ENCODE data around the gene NRSN1. TPM values are rescaled to one million over a fixed set of nuclear protein-coding genes. Genes with fewer than 3 reads are reported as not detected.

The NRSN1 gene
- total and polyA plus RNA-seq, 2 donors (not counting 1 experiment from before 2014, with no cell fraction given), result not detected

DNA sequence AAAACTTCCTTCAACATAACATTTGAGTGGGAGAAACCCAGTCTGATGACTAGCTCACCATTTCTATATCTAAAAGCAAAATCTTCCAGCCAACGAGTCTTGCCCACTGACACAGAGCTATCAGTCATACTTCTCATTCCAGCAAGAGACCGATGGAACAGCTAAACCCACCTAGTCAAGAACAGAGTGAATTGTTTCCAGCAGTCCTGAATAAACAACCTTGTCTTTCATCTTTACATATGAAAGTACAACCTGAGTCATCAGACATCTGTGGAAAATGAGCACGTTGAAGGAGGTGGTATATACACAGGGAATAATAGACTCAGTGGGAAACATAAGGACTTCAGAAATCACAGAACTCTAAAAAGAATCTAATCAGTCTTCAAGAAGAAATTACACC is 23.8 kb downstream of the NRSN1 start:
- intact Hi-C loops (cut with micrococcal nuclease), result no loop called here
- no peaks in the 10 kb centered on the region for H3K79me2 ChIP-seq (ENCODE audit: control insufficient read depth, insufficient read depth, low read length)
- ChIA-PET CTCF (no interaction called here), POLR2A (no interaction called here)
- no peak overlapping the region for H3K4me2 ChIP-seq (replicated peaks; ENCODE audit: low read depth, low read length, poor library complexity, severe bottlenecking)
- TF ChIP-seq, protein P1, sequence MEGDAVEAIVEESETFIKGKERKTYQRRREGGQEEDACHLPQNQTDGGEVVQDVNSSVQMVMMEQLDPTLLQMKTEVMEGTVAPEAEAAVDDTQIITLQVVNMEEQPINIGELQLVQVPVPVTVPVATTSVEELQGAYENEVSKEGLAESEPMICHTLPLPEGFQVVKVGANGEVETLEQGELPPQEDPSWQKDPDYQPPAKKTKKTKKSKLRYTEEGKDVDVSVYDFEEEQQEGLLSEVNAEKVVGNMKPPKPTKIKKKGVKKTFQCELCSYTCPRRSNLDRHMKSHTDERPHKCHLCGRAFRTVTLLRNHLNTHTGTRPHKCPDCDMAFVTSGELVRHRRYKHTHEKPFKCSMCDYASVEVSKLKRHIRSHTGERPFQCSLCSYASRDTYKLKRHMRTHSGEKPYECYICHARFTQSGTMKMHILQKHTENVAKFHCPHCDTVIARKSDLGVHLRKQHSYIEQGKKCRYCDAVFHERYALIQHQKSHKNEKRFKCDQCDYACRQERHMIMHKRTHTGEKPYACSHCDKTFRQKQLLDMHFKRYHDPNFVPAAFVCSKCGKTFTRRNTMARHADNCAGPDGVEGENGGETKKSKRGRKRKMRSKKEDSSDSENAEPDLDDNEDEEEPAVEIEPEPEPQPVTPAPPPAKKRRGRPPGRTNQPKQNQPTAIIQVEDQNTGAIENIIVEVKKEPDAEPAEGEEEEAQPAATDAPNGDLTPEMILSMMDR (IDR thresholded peaks at IDR 0.05), result no peak
- TF ChIP-seq EZH2 (IDR thresholded peaks at IDR 0.05; ENCODE audit: borderline replicate concordance, insufficient read depth, low read depth, low read length, poor library complexity, severe bottlenecking), result no peak
- peaks cover 9% of the 10 kb centered on the region for H3K27me3 Mint-ChIP-seq
- no peak for ATAC-seq (ENCODE audit: low read depth)
- no peaks in the 10 kb centered on the region for H3K4me1 ChIP-seq (ENCODE audit: control insufficient read depth in 2 of 2, insufficient read depth in 2 of 2, low read length in 2 of 2)
- no peak overlapping the region for H3K4me3 Mint-ChIP-seq
- WGBS (ENCODE audit: insufficient coverage), result 94% methylated on average over 2 of the region's 3 CpGs
- H3K27ac Mint-ChIP-seq, result no peak overlapping the region
- no peak overlapping the region for H3K9ac ChIP-seq (ENCODE audit: low read length)
- no peak overlapping the region for H3K27ac ChIP-seq (ENCODE audit: low read length in 2 of 2)
- H3K36me3 ChIP-seq (replicated peaks in 1 of 2; ENCODE audit: control extremely low read depth in 1 of 2, control insufficient read depth in 1 of 2, extremely low read depth in 1 of 2, insufficient read depth in 2 of 2, low read length in 1 of 2), result no peaks in the 10 kb centered on the region
- H3K27me3 ChIP-seq (replicated peaks in 1 of 4; ENCODE audit: control extremely low read depth in 1 of 4, control insufficient read depth in 3 of 4, insufficient read depth in 4 of 4, low read length in 3 of 4), result peaks cover 0 to 3% (median 1%) of the 10 kb centered on the region in 4 experiments
- H4K20me1 ChIP-seq (ENCODE audit: control insufficient read depth, insufficient read depth, low read length, poor library complexity, severe bottlenecking), result no peaks in the 10 kb centered on the region
- no peak overlapping the region for H3K4me3 ChIP-seq (ENCODE audit: control extremely low read depth in 1 of 5, extremely low read depth in 1 of 5, insufficient read depth in 1 of 5, low read depth in 2 of 5, low read length in 4 of 5)
- peaks cover 0 to 4% (median 0%) of the 10 kb centered on the region in 3 donors for H3K9me3 ChIP-seq (ENCODE audit: control extremely low read depth in 1 of 3, control insufficient read depth in 2 of 3, insufficient read depth in 1 of 3, low read length in 2 of 3)
- no peak for DNase-seq
- no peak overlapping the region for H2AFZ ChIP-seq (ENCODE audit: insufficient read depth, low read depth, low read length, poor library complexity, severe bottlenecking)
- peaks cover 2% of the 10 kb centered on the region for H3K9me3 Mint-ChIP-seq (ENCODE audit: insufficient read depth)
- no peaks in the 10 kb centered on the region for H3K4me1 Mint-ChIP-seq

DNA sequence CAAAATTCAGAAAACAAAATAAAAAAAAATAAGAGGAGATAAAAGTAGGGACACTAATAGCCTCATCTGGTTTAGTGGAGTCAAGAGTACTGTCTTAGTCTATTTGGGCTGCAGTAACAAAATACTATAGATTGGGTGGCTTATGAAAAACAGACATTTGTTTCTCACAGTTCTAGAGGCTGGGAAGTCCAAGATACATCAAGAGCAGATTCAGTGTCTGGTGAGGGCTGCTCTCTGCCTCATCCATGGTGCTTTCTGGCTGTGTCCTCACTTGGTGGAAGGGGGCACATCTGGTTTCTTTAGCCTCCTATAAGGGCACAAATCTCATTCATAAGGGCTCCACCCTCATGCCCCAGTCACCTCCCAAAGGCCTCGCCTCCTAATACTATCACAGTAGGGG is 26.0 kb downstream of the NRSN1 start:
- H3K4me1 Mint-ChIP-seq, result no peaks in the 10 kb centered on the region
- Histone ChIP-seq H3K4me2 (replicated peaks; ENCODE audit: low read depth, low read length, poor library complexity, severe bottlenecking) (no peak overlapping the region), H3K4me3 (ENCODE audit: control extremely low read depth in 1 of 5, extremely low read depth in 1 of 5, insufficient read depth in 1 of 5, low read depth in 2 of 5, low read length in 4 of 5) (no peak overlapping the region), H3K27ac (ENCODE audit: low read length in 2 of 2) (no peak overlapping the region), H3K4me1 (ENCODE audit: control insufficient read depth in 2 of 2, insufficient read depth in 2 of 2, low read length in 2 of 2) (no peaks in the 10 kb centered on the region), H2AFZ (ENCODE audit: insufficient read depth, low read depth, low read length, poor library complexity, severe bottlenecking) (no peak overlapping the region), H3K79me2 (ENCODE audit: control insufficient read depth, insufficient read depth, low read length) (no peaks in the 10 kb centered on the region), H3K27me3 (replicated peaks in 1 of 4; ENCODE audit: control extremely low read depth in 1 of 4, control insufficient read depth in 3 of 4, insufficient read depth in 4 of 4, low read length in 3 of 4) (peaks cover 0 to 3% (median 1%) of the 10 kb centered on the region in 4 experiments), H4K20me1 (ENCODE audit: control insufficient read depth, insufficient read depth, low read length, poor library complexity, severe bottlenecking) (no peaks in the 10 kb centered on the region), H3K36me3 (replicated peaks in 1 of 2; ENCODE audit: control extremely low read depth in 1 of 2, control insufficient read depth in 1 of 2, extremely low read depth in 1 of 2, insufficient read depth in 2 of 2, low read length in 1 of 2) (no peaks in the 10 kb centered on the region), H3K9ac (ENCODE audit: low read length) (no peak overlapping the region), H3K9me3 (ENCODE audit: control extremely low read depth in 1 of 3, control insufficient read depth in 2 of 3, insufficient read depth in 1 of 3, low read length in 2 of 3) (peaks cover 0 to 6% (median 0%) of the 10 kb centered on the region in 3 donors)
- POLR2A ChIA-PET, result no interaction called here
- TF ChIP-seq, protein P1 (IDR thresholded peaks at IDR 0.05), result no peak
- no peak for TF ChIP-seq EZH2 (IDR thresholded peaks at IDR 0.05; ENCODE audit: borderline replicate concordance, insufficient read depth, low read depth, low read length, poor library complexity, severe bottlenecking)
- CTCF ChIA-PET, result no interaction called here
- H3K9me3 Mint-ChIP-seq (ENCODE audit: insufficient read depth), result peaks cover 2% of the 10 kb centered on the region
- H3K4me3 Mint-ChIP-seq, result no peak overlapping the region
- H3K27ac Mint-ChIP-seq, result no peak overlapping the region
- no CpG with 5 or more reads among the region's 1 CpG for WGBS (ENCODE audit: insufficient coverage)
- ATAC-seq (ENCODE audit: low read depth), result no peak
- intact Hi-C loops (cut with micrococcal nuclease), result no loop called here
- no peak for DNase-seq
- H3K27me3 Mint-ChIP-seq, result peaks cover 14% of the 10 kb centered on the region
